ENCODE results near the gene LSM10. TPM values are rescaled to one million over a fixed set of nuclear protein-coding genes. Genes with fewer than 3 reads are reported as not detected.

Gene LSM10
- total and polyA plus RNA-seq, 7 donors = 50.5 to 114 (median 56.6) TPM

DNA sequence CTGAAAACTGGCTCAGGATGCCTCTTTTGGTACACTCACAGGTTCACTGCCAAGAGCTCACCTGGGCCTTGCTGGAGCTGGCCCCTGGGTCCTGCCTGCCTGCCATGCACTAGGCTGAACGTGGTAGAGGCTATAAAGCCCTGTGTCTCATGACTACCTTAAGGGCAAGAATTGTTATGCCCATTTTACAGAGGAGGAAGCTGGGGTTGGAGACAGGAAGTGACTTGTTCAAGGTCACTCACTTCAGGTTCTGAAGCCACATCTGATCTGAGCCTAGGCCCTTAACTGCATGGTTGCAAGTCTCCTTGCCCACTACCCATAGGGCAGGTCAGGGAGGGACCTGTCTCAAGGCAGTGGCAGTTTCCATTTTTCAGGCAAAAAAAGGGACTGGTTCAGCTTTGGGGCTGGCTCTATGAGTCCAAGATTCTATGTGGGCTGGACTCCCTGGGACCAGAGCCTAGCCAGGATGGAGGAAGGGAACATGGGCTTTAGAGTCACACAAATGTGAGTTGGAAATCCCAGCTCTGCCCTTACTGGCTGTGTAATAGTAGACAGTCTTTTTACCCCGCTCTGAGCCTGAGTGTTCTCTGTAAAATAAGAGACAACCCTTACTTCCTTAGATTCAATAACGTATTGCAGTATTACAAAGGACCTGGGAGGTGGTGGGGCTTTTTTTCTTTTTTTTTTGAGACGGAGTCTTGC, 19.8 kb downstream of the LSM10 start:
- H3K4me1 ChIP-seq = peaks cover 0 to 77% (median 54%) of the 10 kb centered on the region in 4 donors
- 78 to 88% methylated on average over 4 of the region's 4 CpGs for WGBS, 2 donors
- H3K9me3 ChIP-seq = no peaks in the 10 kb centered on the region
- H3K4me3 ChIP-seq = no peak overlapping the region
- no peak for TF ChIP-seq POLR2A (IDR thresholded peaks at IDR 0.05)
- no peak for TF ChIP-seq EP300 (IDR thresholded peaks at IDR 0.05)
- no peak for TF ChIP-seq CTCF (IDR thresholded peaks at IDR 0.05)
- no peak for TF ChIP-seq POLR2AphosphoS5 (IDR thresholded peaks at IDR 0.05)
- intact Hi-C loops (cut with DNase I) = no loop called here
- peaks cover 0 to 3% (median 0%) of the 10 kb centered on the region in 4 donors for H3K36me3 ChIP-seq
- H3K27ac ChIP-seq = peak overlapping the region in 1 of 4 donors; percentile 13
- DNase-seq = no peak
- H3K27me3 ChIP-seq = no peaks in the 10 kb centered on the region

GRCh38 chr1:36372617-36373016, 25.1 kb downstream of the LSM10 start:
- H3K36me3 ChIP-seq = peaks cover 0 to 5% (median 2%) of the 10 kb centered on the region in 4 donors
- 81 to 91% methylated on average over 3 of the region's 3 CpGs for WGBS, 2 donors
- DNase-seq = no peak
- peaks cover 0 to 64% (median 53%) of the 10 kb centered on the region in 4 donors for H3K4me1 ChIP-seq
- intact Hi-C loops (cut with DNase I) = no loop called here
- H3K27me3 ChIP-seq = no peaks in the 10 kb centered on the region
- H3K9me3 ChIP-seq = no peaks in the 10 kb centered on the region
- no peak for TF ChIP-seq CTCF (IDR thresholded peaks at IDR 0.05)
- TF ChIP-seq EP300 (IDR thresholded peaks at IDR 0.05) = no peak
- no peak for TF ChIP-seq POLR2AphosphoS5 (IDR thresholded peaks at IDR 0.05)
- TF ChIP-seq POLR2A (IDR thresholded peaks at IDR 0.05) = no peak
- H3K27ac ChIP-seq = peak overlapping the region; percentile 86 to 96 (median 88)
- H3K4me3 ChIP-seq = no peak overlapping the region

DNA sequence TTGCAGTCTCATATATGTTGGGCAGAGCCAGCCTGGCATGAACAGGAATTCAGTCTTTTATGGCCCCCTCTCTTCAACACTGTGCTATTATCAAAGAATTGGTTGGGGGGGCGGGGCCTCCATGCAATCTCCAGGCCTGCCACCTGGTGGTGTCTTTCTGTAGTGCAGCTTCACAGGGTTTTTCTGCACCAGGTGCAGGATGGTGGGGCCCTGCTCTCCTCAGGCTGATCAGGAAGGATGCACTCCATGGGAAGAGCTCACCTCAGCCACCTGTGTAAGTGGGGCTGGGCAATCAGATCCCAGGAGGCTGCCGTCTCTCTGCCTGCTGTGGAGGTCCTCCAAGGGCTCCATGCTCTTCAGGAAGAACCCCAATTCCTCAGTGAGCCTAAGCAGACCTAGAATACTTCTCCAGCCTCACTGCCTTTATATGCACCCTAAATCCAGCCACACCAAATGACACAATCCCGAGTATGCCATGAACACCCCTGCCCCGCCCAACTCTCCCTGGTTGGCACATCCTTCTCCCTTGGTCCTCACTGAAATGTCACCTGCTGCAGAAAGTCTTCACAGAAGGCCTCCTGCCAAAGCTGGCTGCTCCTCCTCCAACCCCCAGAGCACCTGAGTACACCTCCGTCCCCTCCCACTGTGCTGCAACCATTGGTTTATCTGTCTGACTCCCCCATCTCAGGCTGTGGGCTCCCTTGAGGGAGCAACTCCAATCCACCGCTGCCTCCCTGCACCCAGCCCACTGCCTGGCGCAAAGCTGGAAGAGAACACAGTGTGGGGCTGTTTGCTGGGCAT, 28.4 kb downstream of the LSM10 start:
- no peak overlapping the region for H3K4me3 ChIP-seq
- no peaks in the 10 kb centered on the region for H3K27me3 ChIP-seq
- TF ChIP-seq EP300 (IDR thresholded peaks at IDR 0.05) (no peak), POLR2A (IDR thresholded peaks at IDR 0.05) (no peak), POLR2AphosphoS5 (IDR thresholded peaks at IDR 0.05) (no peak), CTCF (IDR thresholded peaks at IDR 0.05) (peak; percentile 82 to 97 (median 94))
- H3K9me3 ChIP-seq = no peaks in the 10 kb centered on the region
- peak overlapping the region in 3 of 4 donors; percentile 13 to 46 (median 33) for H3K27ac ChIP-seq
- peak; percentile 86 for DNase-seq
- WGBS, 2 donors = 42 to 49% methylated on average over 7 of the region's 7 CpGs
- intact Hi-C loops (cut with DNase I) = loop anchor here (2.0 to 5.0 kb wide), 4 partner anchors 18 to 62 kb away; partner anchors contain the start of gene SH3D21
- peaks cover 0 to 10% (median 5%) of the 10 kb centered on the region in 4 donors for H3K36me3 ChIP-seq
- peaks cover 0 to 66% (median 60%) of the 10 kb centered on the region in 4 donors for H3K4me1 ChIP-seq

DNA sequence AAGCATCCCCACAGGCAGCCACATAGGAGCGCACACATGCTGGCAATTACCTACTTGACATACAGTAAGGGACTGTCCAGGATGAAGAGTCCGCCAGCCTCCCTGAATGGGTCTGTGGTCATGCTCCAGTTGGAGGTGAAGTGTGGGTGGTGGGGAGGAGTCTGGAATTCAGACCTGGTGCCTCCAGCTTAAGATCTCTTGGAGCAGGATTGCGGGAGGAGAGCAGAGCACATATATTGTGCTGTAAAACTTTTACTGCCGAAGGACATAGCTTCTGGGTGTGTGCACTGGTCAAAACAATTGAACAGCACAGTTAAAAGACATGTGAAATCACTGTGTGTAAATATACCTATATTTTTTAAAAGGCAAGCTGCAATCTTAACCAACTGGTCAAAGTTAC, 29.9 kb downstream of the LSM10 start:
- DNase-seq = no peak
- no peak overlapping the region for H3K27ac ChIP-seq
- no peak for TF ChIP-seq CTCF (IDR thresholded peaks at IDR 0.05)
- TF ChIP-seq POLR2AphosphoS5 (IDR thresholded peaks at IDR 0.05) = no peak
- TF ChIP-seq EP300 (IDR thresholded peaks at IDR 0.05) = no peak
- TF ChIP-seq POLR2A (IDR thresholded peaks at IDR 0.05) = no peak
- peaks cover 0 to 52% (median 45%) of the 10 kb centered on the region in 4 donors for H3K4me1 ChIP-seq
- 38 to 77% methylated on average over 4 of the region's 4 CpGs for WGBS, 2 donors
- H3K27me3 ChIP-seq = no peaks in the 10 kb centered on the region
- H3K4me3 ChIP-seq = no peak overlapping the region
- H3K36me3 ChIP-seq = peaks cover 0 to 14% (median 8%) of the 10 kb centered on the region in 4 donors
- no peaks in the 10 kb centered on the region for H3K9me3 ChIP-seq
- intact Hi-C loops (cut with DNase I) = loop anchor here (2.0 to 5.0 kb wide), 4 partner anchors 17 to 60 kb away; partner anchors contain the start of gene SH3D21

Data from sigmoid colon (tissue), 7 donors.